HG03469 (cell line): ENCODE results near the gene FAM131C.

Experiments used
- ATAC-seq: cut with Tn5 transposase; IDR thresholded peaks from one replicate; pipeline ENCODE4 v1.9.1; 2021; ENCODE audit warnings: mild to moderate bottlenecking, moderate library complexity, moderate number of reproducible peaks; ENCODE audit not compliant: unreplicated experiment

Gene FAM131C

GRCh38 chr1:16018308-16018707, 55.1 kb downstream of the FAM131C start:
- ATAC-seq: no peak

- no peak for ATAC-seq
Measured at GRCh38 chr1:16017461-16018303, 55.8 kb downstream of the FAM131C start, which contains the start of gene HSPB7. HSPB7 (minus strand) TSS chr1:16018043; CDS start chr1:16017963, 80 bp downstream.

- no peak for ATAC-seq
Measured at GRCh38 chr1:16017076-16017460, 56.4 kb downstream of the FAM131C start.

- ATAC-seq: no peak
Measured at GRCh38 chr1:16015960-16016901, 57.2 kb downstream of the FAM131C start.

- no peak for ATAC-seq
Measured at GRCh38 chr1:16015491-16015890, 58.0 kb downstream of the FAM131C start.

- no peak for ATAC-seq
Measured at GRCh38 chr1:16014509-16015482, 58.7 kb downstream of the FAM131C start.

- ATAC-seq: no peak
Measured at GRCh38 chr1:16013908-16014258, 59.6 kb downstream of the FAM131C start.

GRCh38 chr1:16013220-16013907, 60.1 kb downstream of the FAM131C start:
- ATAC-seq: no peak

GRCh38 chr1:16012590-16013219, 60.7 kb downstream of the FAM131C start:
- no peak for ATAC-seq

GRCh38 chr1:16011936-16012589, 61.4 kb downstream of the FAM131C start:
- no peak for ATAC-seq

GRCh38 chr1:16010837-16011236, 62.6 kb downstream of the FAM131C start:
- no peak for ATAC-seq

- no peak for ATAC-seq
Measured at GRCh38 chr1:16009678-16010077, 63.8 kb downstream of the FAM131C start.

GRCh38 chr1:16009030-16009460, 64.4 kb downstream of the FAM131C start:
- no peak for ATAC-seq
